EL (cell line): ENCODE results near the gene TBP.
A peak's percentile ranks its signal among the peaks of the same experiment; 100 is the strongest.
"Not testable (repeated sequence)": the region's sequence is repeated elsewhere in the genome, so short reads cannot be mapped to it uniquely, and the experiment has no call there.

Experiments used
- DNase-seq: peaks from one replicate; pipeline ENCODE4 v3.0.0-alpha.2; 2016

Gene TBP

DNA sequence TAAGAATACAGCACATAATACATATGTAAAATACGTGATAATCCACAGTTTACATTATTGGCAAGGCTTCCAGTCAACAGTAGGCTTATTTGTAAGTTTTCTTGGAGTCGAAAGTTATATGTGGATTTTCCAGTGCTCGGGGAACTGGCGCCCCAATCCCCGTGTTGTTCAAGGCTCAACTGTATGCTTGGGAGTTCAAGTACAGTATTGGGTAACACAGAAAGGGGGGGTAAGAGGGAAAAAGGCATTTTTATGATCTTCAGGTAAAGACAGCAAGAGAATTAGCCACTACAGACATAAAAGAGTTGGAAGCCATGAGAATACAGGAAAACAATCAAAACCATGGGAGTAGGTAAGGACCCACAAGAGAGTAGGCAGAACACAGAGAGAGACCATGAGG is 17.5 kb upstream of the TBP start:
- no peak for DNase-seq

DNA sequence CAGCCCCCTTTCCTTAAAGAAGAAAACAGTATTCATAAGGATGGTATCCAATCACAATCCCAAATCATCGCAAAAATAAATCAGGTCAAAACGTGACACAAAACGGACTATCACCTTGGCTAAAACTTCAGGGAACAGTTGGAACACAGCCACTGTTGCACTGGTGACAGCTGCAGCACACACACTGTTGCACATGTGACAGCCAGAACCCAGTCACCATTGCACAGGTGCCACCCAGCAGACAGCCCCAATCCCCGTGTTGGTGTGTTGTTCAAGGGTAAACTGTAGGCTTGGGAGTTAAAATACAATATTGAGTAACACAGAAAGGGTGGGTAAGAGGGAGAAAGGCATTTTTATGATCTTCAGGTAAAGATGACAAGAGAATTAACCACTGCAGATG is 16.8 kb upstream of the TBP start:
- DNase-seq, result no peak

DNA sequence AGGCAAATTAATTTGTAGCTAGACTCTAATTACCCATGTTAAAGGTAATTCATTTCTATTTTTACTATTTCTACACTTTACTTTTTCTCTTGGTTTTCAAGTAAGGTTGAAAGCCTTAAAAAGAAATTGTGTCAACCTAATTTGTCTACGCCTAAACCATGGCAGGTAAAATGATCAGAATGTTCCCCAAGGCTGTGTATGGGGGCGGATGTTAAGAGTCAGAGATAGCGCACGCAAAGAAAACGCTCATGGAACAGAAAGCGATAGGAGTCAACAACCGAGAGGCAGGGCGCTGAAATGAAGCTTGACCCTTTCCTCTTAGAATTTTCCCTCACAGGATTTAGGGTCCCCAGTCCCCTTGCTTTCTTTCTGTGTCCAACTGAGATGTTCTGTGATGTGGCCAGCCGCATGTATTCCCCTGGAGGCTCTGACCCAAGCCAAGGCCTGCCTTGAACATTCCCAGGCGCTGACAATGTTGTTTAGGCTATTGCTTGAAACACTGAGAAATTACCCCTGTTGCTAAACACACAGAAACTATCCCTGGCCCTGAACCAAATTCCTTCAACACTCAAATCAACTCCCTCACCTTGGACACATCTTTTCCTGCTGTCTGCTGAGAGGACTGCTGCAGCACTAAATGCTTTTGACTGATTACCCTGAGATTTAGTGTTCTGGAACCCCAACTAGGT is 12.0 kb upstream of the TBP start:
- no peak for DNase-seq

DNA sequence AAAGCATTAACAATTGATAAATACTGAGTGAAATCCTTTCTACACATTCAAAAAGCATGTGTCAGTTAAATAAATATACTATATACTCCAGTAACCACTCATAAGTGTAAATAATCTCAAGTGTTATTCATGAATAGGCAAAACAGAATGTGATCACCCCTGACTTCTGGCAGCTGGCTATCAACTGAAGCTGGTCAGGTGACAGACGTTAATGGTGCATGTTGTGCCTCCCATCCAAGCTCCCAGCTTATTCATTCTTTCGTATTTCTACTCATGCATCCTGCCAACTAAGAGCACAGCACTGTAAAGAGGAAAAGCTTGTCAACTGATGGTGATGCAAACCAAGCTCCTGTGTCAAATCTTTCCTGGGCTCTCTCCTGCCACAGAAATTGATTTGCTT is 8.8 kb upstream of the TBP start:
- DNase-seq, result peak; percentile 11

DNA sequence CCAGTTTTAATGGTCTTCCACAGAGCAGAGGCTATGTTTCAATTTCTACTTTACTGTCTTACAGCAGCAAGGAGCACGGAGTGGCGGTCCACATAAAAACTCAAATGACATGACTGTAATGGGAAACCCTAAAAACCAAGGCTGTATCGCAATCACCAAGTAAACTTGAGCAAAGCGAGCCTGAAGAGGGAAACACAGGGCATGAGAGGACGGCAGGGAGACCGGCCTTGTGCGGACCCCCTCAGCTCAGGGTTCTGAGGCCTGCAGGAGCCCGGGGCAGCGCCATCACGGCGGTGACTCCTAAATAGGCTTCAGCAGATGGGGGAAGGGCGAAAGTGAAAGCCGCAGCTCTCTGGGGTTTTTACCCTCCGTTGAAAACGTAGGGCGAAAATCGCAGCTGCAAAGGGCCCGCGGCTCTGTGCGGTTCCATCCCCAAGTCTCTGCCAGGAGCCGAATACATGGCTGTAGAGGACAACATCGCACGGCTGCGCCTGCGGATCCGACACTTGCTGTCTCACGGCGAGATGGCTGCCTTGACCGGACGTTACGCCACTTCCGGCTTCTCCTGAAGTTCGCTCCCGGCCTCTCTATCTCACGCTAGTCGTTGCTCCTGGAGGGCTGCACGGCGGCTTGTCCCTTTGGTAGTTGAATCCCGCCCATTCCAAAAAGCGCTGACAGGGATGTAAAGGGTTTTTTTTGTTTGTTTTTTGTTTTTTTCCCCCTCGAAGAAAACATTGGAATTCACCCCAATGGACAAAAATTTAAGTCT is 1.2 kb upstream of the TBP start, which contains the start of gene PSMB1:
PSMB1 (minus strand) TSS at position 543 of the 769 bp plus-strand sequence; CDS start at position 478, 65 bp downstream.
- peak; percentile 96 for DNase-seq

DNA sequence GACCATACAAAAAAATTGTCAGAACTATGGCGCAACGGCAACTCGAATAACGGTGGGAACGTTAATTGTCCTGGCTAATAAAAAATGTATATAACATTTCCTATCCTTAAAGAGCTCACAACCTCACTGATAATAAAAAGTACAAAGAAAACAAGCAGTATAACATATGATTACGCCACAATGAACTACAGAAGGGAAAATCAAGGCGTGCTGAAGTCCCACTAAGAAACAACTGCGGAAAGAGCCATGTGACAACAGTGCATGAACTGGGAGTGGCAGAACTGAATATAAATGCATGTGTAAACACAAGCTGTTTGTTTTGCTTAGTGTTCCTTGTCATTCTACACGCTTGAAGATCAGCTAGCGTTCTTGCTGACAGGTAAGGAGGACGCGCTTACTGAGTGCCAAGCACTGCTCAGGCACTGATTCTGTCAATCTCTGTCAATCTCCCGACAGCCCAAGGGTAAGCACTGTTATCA is 596 bp upstream of the TBP start:
- no peak for DNase-seq

DNA sequence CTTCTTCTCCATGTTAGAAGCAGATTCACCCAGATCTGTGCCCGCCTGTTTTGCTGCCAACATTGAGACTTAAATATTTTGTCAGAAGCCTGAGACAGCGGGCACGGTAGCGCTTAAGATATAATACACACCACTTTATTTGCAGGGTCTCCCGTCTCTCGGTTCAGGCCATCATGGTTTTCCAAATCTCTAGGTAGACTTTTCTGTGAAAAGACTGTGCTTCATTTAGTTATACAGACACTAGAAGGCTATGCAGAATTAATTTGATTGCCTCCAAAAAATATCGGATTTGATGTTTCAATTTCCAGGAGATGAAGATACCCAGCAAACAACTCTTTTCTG is 598 bp downstream of the TBP start:
- no peak for DNase-seq

DNA sequence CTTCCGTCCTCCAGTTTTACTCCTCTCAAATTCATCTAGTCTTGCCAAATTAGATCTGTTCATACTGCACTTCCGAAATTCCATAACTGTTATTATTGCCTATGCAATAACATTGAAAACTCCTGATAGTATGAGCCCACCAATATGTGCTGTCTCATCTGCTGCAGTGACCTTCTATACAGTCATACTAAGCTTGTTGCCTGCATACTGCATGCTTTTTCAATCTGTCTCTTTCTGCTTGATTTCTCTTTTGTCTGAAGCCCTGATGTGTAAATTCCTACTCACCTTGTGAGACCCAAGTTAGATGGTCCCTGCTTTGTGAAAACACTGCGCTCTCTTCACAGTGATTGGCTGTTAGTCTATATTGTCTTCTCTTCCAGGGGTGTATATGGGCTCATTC is 1.1 kb downstream of the TBP start:
- DNase-seq, result no peak

DNA sequence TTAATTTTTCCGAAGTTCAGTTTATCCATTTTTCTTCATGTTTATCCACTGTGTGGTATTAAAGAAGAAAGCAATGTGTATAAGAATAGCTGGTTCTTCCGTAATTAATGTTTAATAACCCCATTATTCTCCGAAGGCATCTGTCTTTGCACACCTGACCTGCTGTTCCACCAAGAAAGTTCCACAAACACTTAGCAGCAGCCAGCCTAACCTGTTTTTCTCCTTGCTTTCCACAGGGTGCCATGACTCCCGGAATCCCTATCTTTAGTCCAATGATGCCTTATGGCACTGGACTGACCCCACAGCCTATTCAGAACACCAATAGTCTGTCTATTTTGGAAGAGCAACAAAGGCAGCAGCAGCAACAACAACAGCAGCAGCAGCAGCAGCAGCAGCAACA is 7.4 kb downstream of the TBP start:
- no peak for DNase-seq

DNA sequence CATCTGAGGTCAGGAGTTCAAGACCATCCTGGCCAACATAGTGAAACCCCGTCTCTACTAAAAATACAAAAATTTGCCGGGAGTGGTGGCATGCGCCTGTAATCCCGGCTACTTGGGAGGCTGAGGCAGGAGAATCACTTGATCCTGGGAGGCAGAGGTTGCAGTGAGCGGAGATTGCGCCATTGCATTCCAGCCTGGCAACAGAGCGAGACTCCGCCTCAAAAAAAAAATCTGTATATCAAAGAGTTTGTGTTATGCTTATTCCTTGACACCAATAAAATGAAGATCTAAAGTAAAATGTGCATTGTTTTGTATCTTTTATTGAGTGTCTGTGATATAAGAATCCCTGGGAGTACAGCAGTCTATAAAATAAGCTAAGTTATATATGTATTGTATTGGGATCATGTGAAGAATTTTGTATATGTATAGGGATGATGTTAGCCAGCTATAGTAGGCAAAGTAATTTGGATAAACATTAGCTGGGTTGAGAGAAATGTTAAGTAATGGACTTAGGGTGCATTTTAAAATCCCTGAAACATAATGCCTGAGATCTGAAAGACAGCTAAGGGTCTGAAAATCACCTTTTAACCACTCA is 10.9 kb downstream of the TBP start:
- no peak for DNase-seq

DNA sequence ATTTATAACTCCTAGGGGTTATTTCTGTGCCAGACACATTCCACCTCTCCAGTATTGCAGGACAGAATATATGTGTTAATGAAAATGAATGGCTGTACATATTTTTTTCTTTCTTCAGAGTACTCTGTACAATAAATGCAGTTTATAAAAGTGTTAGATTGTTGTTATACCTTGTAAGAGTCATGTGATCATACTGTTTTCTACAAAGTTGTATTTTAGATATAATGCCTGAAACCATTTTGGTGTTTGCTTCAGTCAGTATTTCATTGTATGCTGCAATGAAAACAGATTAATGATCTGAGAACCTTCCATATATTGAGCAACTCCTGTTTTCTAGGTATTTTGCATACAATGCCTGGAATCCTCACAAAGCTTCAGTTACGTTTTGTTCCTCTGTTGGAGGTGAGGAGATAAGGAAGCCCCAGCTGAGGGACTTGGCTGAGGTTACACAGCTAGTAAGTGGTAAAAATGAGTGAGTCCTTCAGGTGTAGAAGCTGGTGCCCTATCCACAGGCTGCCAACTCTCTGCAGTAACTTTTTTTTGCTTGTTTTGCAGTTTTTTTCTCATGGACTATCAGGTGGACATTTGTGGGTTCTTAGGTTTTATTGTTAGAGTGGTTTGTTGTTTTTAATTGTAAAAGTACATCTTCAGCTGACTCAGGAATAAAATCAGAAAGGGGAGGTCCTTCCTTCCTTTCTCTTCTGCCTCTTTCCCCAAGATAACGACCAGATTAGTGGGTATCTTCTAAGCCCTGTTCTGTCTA is 18.7 kb downstream of the TBP start:
- DNase-seq, result no peak

DNA sequence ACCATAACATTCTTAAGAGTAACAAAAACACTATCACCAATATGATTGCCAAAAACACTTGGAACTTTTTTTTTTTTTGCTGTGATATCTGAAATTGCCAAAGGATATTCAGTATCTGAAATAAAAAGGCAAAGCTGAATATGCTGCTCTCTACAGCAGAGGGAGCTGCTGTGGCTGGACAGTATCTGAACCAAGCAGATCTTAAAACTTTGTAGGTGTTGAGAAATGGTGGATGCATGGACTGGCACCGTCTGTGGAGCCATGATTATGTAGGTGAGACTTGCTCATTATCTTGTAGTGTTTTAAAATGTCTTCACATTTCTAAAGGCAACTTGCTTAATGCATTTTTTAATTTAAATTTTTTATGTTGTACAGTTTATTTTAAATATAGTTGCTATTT is 21.1 kb downstream of the TBP start:
- no peak for DNase-seq

DNA sequence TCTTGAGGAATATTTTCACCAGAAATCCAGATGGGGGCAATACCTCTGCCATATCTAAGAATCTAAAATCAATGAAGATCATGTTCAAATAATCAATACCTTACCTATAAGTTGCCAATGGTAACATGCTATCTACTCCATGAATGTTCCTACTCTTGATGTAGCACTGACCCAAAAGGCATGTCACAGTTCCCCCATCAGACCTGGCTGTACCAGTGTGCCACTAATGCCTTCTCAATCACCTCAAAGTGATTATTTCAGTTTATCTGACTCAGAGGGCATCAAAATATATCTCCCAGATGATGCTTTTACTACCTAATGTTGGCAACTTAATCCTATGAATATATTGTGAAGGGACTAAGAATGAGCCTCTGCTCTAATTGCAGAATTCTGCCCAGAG is 24.7 kb downstream of the TBP start:
- DNase-seq, result no peak

DNA sequence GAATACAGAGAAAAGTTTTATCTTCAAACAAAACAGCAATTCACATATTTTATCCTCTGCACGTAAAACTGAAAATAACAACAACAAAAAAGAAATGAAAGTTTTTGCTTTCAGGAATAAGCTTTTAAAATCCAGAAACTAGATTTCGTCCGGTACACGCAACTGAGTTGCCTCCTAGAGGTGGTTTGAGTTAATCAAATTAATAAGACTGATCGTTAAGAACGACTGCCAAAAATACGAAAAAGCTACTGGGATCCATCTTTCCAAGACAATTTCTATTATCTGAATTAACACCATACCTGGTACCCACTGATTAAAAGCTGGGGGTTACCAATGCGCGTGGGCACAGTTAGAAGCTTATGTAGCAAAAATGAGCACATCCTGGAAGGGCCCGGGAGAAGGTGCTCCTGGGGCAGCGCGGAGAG is 29.6 kb downstream of the TBP start:
- no peak for DNase-seq

DNA sequence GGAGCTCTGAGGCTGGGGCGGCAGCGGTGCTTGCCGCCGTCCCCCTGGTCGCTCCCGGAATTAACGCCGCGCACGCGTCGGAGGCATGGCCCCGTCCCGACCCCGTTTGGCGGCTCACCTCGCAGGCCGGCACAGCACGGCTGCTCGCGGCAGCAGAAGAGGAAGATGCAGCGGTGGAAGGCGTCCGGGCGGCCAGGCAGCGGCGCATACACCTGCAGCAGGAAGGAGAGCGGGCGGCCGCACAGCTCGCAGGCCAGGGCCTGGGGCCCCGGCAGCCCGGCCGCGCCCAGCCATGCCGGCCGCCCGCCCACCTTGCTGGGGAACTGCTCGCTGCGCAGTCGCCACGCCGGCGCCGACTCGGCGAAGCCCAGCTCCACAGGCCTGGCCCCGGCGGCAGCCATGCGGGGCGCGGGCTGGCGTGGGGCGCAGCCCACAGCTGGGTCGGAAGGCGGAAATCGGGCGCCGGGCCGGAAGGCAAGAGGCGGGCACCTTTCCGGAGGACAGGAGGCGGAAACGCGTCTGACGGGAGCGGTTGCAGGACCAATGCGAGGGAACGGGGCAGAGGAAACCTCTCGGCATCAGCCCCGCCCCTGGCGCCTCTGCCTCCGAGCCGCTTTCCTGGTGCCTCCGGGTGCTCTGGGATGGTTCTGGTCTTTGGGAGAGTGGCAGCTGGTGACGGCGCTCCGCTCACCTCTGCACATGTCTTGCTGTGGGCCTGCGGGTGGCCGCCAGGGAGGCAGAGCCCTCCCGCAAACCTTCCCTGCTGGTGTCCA is 30.2 kb downstream of the TBP start, which contains the start of gene PDCD2:
PDCD2 (minus strand) TSS at position 457 of the 773 bp plus-strand sequence; CDS start at position 401, 56 bp downstream.
- peak; percentile 93 for DNase-seq

DNA sequence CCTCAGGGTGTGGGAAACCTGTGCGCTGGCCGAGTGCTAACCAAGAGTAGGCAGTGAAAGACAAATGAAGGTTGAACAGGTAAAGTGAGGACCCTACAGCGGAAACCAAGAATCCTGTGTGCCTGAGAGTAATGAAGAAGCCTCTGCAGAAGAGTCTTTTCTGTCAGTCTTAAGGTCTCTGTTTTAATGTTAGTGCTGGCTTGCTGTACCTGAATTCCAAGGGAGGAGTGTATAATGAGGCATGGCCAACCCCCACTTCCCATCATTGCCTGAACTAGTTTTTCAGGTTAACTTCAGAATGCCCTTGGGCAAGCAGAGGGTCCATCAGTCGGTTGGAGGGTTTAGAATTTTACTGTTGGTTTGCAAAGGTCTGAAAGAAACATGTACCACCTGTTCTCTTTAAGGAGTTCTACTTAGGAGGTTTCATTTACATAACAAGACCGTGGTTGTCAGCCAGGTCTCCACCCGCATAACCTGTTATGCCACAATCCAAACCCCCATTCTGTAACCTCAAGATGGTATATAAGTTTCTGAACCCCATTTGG is 30.9 kb downstream of the TBP start:
- DNase-seq, result no peak

DNA sequence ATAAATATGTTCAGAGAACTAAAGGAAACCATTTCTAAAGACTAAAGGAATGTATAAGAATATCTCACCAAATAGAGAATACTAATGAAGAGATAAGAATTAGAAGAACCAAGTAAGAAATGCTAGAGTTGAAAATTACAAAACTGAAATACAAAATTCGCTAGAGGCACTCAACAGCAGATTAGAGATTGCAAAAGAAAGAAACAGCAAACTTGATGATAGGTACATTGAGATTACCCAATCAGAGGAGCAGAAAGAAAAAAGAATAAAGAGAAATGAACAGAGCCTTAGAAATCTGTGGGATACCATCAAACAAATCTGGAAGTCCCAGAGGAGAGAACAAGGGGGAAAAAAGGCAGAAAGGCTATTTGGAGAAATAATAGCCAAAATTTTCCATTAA is 36.6 kb downstream of the TBP start:
- DNase-seq, result no peak

DNA sequence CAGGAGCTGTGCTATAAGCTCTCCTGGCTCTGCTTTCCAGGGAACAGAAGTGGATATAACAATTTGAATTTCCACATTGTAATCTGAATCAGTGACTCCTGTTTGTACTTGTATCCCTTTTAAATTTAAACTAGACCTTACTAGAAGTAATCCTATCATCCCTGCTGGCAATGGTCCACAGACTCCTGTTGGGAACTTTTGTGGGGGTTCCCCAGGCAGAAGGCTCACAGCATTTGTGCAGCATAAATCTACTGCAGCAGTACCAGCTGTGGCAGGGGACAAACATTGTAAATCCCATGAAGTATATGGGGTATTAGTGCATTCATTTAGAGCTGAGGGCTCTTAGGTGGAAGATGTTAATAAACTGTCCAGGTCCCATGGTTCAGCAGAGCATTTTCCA is 42.3 kb downstream of the TBP start:
- DNase-seq, result no peak

DNA sequence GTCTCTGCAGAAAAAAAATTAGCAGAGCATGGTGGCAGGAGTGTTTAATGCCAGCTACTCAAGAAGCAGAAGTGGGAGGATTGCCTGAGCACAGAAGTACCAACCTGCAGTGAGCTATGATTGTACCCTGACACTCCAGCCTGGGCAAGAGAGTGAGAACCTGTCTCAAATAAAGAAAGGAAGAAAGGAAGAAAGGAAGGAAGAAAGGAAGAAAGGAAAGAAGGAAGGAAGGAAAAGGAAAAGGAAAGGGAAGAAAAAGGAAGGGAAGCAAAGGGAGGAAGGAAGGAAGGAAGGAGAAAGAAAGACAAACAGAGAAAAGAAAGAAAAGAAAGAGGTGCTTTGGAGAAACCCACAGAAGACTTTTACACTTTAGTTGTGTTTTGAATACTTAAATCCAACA is 43.1 kb downstream of the TBP start:
- DNase-seq, result no peak

DNA sequence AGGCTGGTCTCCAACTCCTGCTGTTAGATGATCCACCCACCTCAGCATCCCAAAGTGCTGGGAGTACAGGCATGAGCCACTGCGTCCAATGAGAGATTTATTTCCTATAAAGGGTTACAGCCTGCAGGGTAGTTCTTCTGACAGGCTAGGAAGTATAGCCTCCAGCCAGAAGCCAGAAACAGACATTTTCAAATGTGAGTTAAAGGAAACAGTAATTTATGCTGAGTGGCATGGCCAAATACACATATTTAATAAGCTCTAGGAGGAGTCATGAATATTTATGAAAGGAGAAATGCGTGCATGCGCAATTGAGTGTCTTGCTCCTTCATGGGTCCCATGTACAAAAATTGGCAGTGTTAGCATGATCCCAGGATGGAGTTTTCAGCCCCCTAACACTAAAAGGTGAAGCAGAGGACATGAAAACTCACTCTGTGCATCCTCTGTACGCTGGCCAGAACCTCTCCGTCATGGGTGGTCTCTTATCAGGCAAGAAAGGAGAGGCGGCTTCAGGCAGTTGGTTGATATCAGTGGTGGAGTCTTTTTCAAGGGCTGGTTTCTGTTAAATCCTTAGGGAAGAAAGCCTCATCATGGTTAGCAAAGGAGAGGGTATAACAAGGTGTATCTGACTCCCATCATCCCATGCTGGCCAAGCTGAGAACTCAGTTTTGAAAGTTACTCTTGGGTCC is 51.5 kb downstream of the TBP start:
- DNase-seq, result no peak

DNA sequence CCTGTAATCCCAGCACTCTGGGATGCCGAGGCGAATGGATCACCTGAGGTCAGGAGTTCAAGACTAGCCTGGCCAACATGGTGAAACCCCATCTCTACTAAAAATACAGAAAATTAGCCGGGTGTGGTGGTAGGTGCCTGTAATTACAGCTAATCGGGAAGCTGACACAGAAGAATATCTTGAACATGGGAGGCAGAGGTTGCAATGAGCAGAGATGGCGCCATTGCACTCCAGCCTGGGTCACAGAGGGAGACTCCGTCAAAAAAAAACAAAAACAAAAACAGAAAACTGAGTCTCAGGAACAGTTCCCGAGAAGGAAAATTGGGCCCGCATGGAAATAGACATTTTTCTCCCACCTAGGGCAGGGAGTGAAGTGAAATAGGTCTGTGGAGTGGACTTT is 55.1 kb downstream of the TBP start:
- DNase-seq, result not testable (repeated sequence)
